ELR (cell line): ENCODE data around the gene STEAP1.

Experiments used
- DNase-seq: peaks from one replicate; pipeline ENCODE4 v3.0.0-alpha.2; 2015; ENCODE audit warnings: low read depth

Gene STEAP1

GRCh38 chr7:90211391-90212148 is 57.3 kb downstream of the STEAP1 start, which contains the start of gene STEAP2:
Gene STEAP2 (plus strand): TSS chr7:90211740. CDS start chr7:90225083, 13,343 bp downstream.
- DNase-seq: peak; percentile 95

GRCh38 chr7:90212149-90212495 is 57.9 kb downstream of the STEAP1 start:
- no peak for DNase-seq

GRCh38 chr7:90213521-90213920 is 59.3 kb downstream of the STEAP1 start:
- DNase-seq: no peak
